T-helper 1 cell treated with Interleukin-12 subunit alpha and Interleukin-12 subunit beta and Interleukin-4 antibody, amounts not matched to agents 30 μg/mL and 1 μg/mL, for 36 hours (primary cell): ENCODE data around the gene RBKS.
"Not testable (repeated sequence)": the region's sequence is repeated elsewhere in the genome, so short reads cannot be mapped to it uniquely, and the experiment has no call there.

Experiments
- H3K27ac Mint-ChIP-seq: one replicate; pipeline ENCODE4 v1.8.0; 2021; ENCODE audit warnings: mild to moderate bottlenecking, mixed read lengths
- H3K27me3 Mint-ChIP-seq: one replicate; pipeline ENCODE4 v1.8.0; 2021; ENCODE audit warnings: low read depth, mixed read lengths
- H3K36me3 Mint-ChIP-seq: one replicate; pipeline ENCODE4 v1.8.0; 2021; ENCODE audit warnings: low read depth, mixed read lengths
- H3K4me1 Mint-ChIP-seq: one replicate; pipeline ENCODE4 v1.8.0; 2021; ENCODE audit warnings: low read depth, mixed read lengths
- H3K4me3 Mint-ChIP-seq: one replicate; pipeline ENCODE4 v1.8.0; 2021; ENCODE audit warnings: mild to moderate bottlenecking, moderate library complexity, mixed read lengths
- H3K9me3 Mint-ChIP-seq: one replicate; pipeline ENCODE4 v1.8.0; 2021; ENCODE audit warnings: mixed read lengths

RBKS gene

DNA sequence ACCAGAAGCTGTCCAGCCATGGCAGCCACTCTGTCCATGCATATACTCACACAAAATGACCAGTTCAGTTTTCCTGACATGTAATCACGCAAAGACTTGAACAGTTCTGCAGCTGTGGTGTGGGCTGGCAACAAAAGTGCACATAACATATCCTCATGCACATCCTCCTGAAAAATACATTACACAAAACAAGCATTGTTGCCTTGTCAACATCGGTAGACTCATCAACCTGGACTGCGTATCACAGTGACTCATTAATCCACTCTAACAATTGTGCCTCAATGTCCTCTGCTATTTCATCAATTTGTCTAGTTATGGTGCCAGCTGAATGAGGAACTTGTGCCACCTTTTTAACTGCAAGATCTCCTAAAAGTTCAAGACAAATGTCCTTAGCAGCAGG lies 19.5 kb downstream of the RBKS start:
- Mint-ChIP-seq H3K4me3 (no peak overlapping the region), H3K27me3 (no peaks in the 10 kb centered on the region), H3K36me3 (peaks cover 2% of the 10 kb centered on the region), H3K9me3 (peaks cover 2% of the 10 kb centered on the region), H3K27ac (no peak overlapping the region), H3K4me1 (no peaks in the 10 kb centered on the region)

GRCh38 chr2:27869763-27870162 lies 20.4 kb downstream of the RBKS start:
- Mint-ChIP-seq H3K36me3 (peaks cover 2% of the 10 kb centered on the region), H3K4me3 (no peak overlapping the region), H3K4me1 (no peaks in the 10 kb centered on the region), H3K27me3 (no peaks in the 10 kb centered on the region), H3K9me3 (no peaks in the 10 kb centered on the region), H3K27ac (no peak overlapping the region)

- Mint-ChIP-seq H3K9me3 (no peaks in the 10 kb centered on the region), H3K36me3 (no peaks in the 10 kb centered on the region), H3K27ac (no peak overlapping the region), H3K4me1 (no peaks in the 10 kb centered on the region), H3K4me3 (no peak overlapping the region), H3K27me3 (no peaks in the 10 kb centered on the region)
These were observed 23.9 kb downstream of the RBKS start for GRCh38 chr2:27866237-27866636.

- H3K4me3 Mint-ChIP-seq, H3K27me3 Mint-ChIP-seq, H3K27ac Mint-ChIP-seq, H3K4me1 Mint-ChIP-seq, H3K36me3 Mint-ChIP-seq, H3K9me3 Mint-ChIP-seq: not testable (repeated sequence)
These were observed 26.2 kb downstream of the RBKS start for GRCh38 chr2:27863955-27864354.

DNA sequence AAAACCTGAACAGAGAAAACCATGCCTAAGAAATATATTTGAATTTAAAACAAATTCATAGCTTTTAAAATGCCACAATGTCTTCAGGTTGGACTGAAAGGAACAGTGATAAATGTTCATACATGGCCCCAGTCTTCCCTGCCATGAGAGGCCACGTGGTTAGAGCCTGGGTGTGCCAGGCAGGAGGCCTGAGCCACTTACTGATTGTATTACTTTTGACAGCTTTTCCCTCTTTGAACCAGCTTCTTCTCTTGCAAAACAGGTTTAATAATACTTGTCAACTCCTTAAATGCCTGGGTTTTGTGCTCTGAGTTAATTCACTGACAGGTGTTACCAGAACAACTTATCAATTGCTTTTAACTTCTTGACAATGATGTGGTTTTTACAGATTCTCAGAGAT lies 27.0 kb downstream of the RBKS start:
- H3K27me3 Mint-ChIP-seq, result no peaks in the 10 kb centered on the region
- no peaks in the 10 kb centered on the region for H3K4me1 Mint-ChIP-seq
- H3K36me3 Mint-ChIP-seq, result no peaks in the 10 kb centered on the region
- no peak overlapping the region for H3K27ac Mint-ChIP-seq
- H3K4me3 Mint-ChIP-seq, result no peak overlapping the region
- no peaks in the 10 kb centered on the region for H3K9me3 Mint-ChIP-seq

- H3K4me3 Mint-ChIP-seq, result no peak overlapping the region
- H3K36me3 Mint-ChIP-seq, result no peaks in the 10 kb centered on the region
- no peaks in the 10 kb centered on the region for H3K4me1 Mint-ChIP-seq
- H3K27ac Mint-ChIP-seq, result no peak overlapping the region
- H3K9me3 Mint-ChIP-seq, result no peaks in the 10 kb centered on the region
- no peaks in the 10 kb centered on the region for H3K27me3 Mint-ChIP-seq
These were observed 30.1 kb downstream of the RBKS start for GRCh38 chr2:27860111-27860510.

DNA sequence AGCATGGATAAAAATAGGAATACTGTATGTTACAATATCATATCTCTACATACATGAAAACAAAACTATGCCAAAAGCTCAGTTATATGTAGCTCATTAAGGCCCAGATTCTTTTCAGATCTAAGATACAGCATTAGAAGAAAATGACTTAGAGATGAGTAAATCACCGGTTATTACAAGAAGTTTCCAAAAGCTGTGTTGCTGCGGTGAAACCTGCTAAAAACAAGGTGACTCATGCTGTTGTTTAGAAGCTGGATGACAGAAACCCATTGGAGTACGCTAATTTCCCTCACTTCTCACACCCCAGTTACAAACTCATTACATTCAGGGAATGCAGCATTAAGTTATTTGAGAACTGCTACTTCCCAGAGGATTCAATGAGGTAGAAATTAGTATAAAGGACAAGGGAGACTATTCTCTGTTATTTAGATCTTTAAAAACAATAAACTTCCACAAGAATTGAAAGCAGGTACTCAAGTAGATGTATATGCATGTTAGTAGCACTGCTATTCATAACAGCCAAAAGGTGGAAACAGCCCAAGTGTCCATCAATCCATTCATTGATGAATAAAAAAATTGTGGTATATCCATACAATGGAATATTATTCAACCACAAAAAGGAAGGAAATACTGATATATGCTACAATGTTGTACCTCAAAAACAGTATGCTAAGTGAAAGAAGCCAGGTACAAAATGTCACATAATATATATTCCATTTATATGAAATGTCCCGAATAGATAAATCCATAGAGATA lies 32.6 kb downstream of the RBKS start:
- no peaks in the 10 kb centered on the region for H3K27me3 Mint-ChIP-seq

GRCh38 chr2:27856956-27857355 lies 33.2 kb downstream of the RBKS start:
- no peak overlapping the region for H3K4me3 Mint-ChIP-seq
- H3K27ac Mint-ChIP-seq, result peak overlapping the region; percentile 50
- H3K36me3 Mint-ChIP-seq, result no peaks in the 10 kb centered on the region
- H3K27me3 Mint-ChIP-seq, result no peaks in the 10 kb centered on the region
- H3K4me1 Mint-ChIP-seq, result no peaks in the 10 kb centered on the region
- no peaks in the 10 kb centered on the region for H3K9me3 Mint-ChIP-seq

More for the DNA sequence above, 32.6 kb downstream of the RBKS start:
- H3K36me3 Mint-ChIP-seq, result no peaks in the 10 kb centered on the region
- no peaks in the 10 kb centered on the region for H3K9me3 Mint-ChIP-seq
- H3K4me1 Mint-ChIP-seq, result no peaks in the 10 kb centered on the region
- no peak overlapping the region for H3K4me3 Mint-ChIP-seq
- H3K27ac Mint-ChIP-seq, result peak overlapping the region; percentile 50

DNA sequence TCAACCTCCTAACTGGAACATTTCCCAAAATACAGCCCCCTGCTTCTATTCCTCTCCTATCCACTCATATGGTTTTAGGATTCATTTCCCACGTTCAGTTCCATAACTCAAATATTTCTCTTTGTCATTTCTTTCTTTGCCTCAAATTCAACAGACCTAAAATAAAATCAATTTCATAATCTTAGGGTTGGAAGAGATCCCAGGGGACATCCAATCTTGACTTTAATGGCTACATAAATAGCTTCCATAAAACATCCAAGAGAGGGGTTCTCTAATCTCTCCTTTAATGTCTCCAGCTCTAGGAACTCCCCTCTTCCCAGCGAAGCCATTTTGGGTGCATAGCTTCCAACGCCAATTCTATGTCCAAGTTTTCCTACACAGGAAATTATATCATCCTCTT lies 33.8 kb downstream of the RBKS start:
- Mint-ChIP-seq H3K27ac (no peak overlapping the region), H3K4me1 (no peaks in the 10 kb centered on the region), H3K9me3 (no peaks in the 10 kb centered on the region), H3K27me3 (no peaks in the 10 kb centered on the region), H3K36me3 (no peaks in the 10 kb centered on the region), H3K4me3 (no peak overlapping the region)

GRCh38 chr2:27855476-27855875 lies 34.7 kb downstream of the RBKS start:
- Mint-ChIP-seq H3K4me3 (no peak overlapping the region), H3K27me3 (no peaks in the 10 kb centered on the region), H3K27ac (no peak overlapping the region), H3K36me3 (no peaks in the 10 kb centered on the region), H3K9me3 (no peaks in the 10 kb centered on the region), H3K4me1 (no peaks in the 10 kb centered on the region)

- no peaks in the 10 kb centered on the region for H3K9me3 Mint-ChIP-seq
- H3K36me3 Mint-ChIP-seq, result no peaks in the 10 kb centered on the region
- no peak overlapping the region for H3K27ac Mint-ChIP-seq
- no peaks in the 10 kb centered on the region for H3K4me1 Mint-ChIP-seq
- H3K27me3 Mint-ChIP-seq, result no peaks in the 10 kb centered on the region
- H3K4me3 Mint-ChIP-seq, result no peak overlapping the region
These were observed 35.8 kb downstream of the RBKS start for GRCh38 chr2:27854229-27854862.

GRCh38 chr2:27852691-27853090 lies 37.5 kb downstream of the RBKS start:
- no peaks in the 10 kb centered on the region for H3K36me3 Mint-ChIP-seq

DNA sequence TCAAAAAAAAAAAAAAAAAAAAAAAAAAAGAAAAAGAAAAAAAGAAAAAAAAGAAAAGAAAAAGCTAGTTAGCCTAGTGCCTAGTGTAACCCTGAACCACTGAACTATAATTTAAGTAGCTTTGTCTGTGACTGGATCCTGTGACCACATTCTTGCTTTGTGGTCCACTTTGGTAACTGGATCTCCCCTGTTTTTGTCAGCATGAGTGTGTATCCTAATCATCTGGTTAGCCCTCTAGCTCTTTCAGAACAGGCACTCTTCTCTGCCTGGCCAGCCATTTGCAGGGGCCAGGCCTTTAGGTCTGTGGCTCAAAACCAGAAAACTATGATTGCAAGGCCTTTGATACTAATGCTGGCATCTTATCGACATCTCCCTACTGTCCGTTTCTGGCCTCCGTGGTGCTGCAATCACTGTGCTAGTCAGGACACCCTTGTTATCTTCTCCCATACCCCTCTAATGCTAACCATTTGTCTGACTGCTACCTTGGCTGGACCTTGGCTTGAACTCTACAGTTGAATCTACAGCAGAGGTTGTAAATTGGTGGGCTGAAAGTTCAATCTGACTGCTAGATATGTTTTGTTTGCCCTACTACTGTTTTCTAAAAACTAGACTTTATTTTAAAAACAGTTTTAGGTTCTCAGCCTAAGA lies 40.5 kb downstream of the RBKS start:
- no peak overlapping the region for H3K4me3 Mint-ChIP-seq
- no peaks in the 10 kb centered on the region for H3K36me3 Mint-ChIP-seq
- H3K27ac Mint-ChIP-seq, result no peak overlapping the region
- no peaks in the 10 kb centered on the region for H3K27me3 Mint-ChIP-seq
- no peaks in the 10 kb centered on the region for H3K4me1 Mint-ChIP-seq
- H3K9me3 Mint-ChIP-seq, result no peaks in the 10 kb centered on the region

More at GRCh38 chr2:27852691-27853090, 37.5 kb downstream of the RBKS start:
- no peak overlapping the region for H3K27ac Mint-ChIP-seq
- H3K27me3 Mint-ChIP-seq, result no peaks in the 10 kb centered on the region
- no peak overlapping the region for H3K4me3 Mint-ChIP-seq
- no peaks in the 10 kb centered on the region for H3K9me3 Mint-ChIP-seq
- no peaks in the 10 kb centered on the region for H3K4me1 Mint-ChIP-seq

DNA sequence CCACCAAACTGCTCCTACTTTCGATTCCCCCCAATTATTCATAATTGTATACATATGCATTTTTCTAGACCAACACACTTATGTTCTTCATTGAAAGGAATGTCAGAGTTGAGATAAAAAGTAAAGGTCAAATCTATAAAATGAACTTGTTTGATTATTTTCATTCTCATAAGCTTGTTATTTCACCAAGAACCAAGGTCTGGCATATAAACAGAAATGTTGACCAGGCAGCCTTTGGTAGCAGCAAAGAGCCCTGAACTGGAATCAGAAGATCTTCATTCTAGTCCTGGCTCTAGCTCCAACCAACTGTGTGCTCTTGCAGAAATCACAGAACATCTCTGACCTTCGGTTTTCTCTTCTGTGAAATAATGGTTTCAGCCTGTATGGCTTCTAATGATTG lies 42.9 kb downstream of the RBKS start:
- Mint-ChIP-seq H3K27ac (no peak overlapping the region), H3K27me3 (no peaks in the 10 kb centered on the region), H3K36me3 (no peaks in the 10 kb centered on the region), H3K9me3 (no peaks in the 10 kb centered on the region), H3K4me3 (no peak overlapping the region), H3K4me1 (no peaks in the 10 kb centered on the region)

- Mint-ChIP-seq H3K4me1 (no peaks in the 10 kb centered on the region), H3K27me3 (peaks cover 3% of the 10 kb centered on the region), H3K27ac (no peak overlapping the region), H3K4me3 (no peak overlapping the region), H3K9me3 (no peaks in the 10 kb centered on the region), H3K36me3 (no peaks in the 10 kb centered on the region)
These were observed 45.3 kb downstream of the RBKS start for GRCh38 chr2:27844821-27845255.
